ENCODE measurements around the gene VSIR. TPM values are rescaled to one million over a fixed set of nuclear protein-coding genes. Genes with fewer than 3 reads are reported as not detected.

Gene VSIR
- total RNA-seq, 4 donors from 2014 or later = 54.1 to 120 (median 84.7) TPM

- TF ChIP-seq CTCF (IDR thresholded peaks at IDR 0.05; ENCODE audit: low read depth) = no peak
Measured at GRCh38 chr10:71805776-71806703, 32.7 kb upstream of the VSIR start.

GRCh38 chr10:71804077-71804476 lies 30.8 kb upstream of the VSIR start:
- TF ChIP-seq CTCF (IDR thresholded peaks at IDR 0.05; ENCODE audit: low read depth) = no peak

- no peak for TF ChIP-seq CTCF (IDR thresholded peaks at IDR 0.05; ENCODE audit: low read depth)
Measured at GRCh38 chr10:71802715-71803488, 29.6 kb upstream of the VSIR start.

GRCh38 chr10:71802235-71802634 lies 28.9 kb upstream of the VSIR start:
- no peak for TF ChIP-seq CTCF (IDR thresholded peaks at IDR 0.05; ENCODE audit: low read depth)

GRCh38 chr10:71801361-71801760 lies 28.0 kb upstream of the VSIR start:
- no peak for TF ChIP-seq CTCF (IDR thresholded peaks at IDR 0.05; ENCODE audit: low read depth)

- TF ChIP-seq CTCF (IDR thresholded peaks at IDR 0.05; ENCODE audit: low read depth) = no peak
Measured at GRCh38 chr10:71799608-71800453, 26.5 kb upstream of the VSIR start.

All from subcutaneous adipose tissue (tissue), 4 donors.